Measurements from ENCODE around the gene CADM2. TPM values are rescaled to one million over a fixed set of nuclear protein-coding genes. Genes with fewer than 3 reads are reported as not detected.

The CADM2 gene
- total and polyA plus RNA-seq, 2 experiments from 2014 or later: 13.3 to 47.5 TPM

DNA sequence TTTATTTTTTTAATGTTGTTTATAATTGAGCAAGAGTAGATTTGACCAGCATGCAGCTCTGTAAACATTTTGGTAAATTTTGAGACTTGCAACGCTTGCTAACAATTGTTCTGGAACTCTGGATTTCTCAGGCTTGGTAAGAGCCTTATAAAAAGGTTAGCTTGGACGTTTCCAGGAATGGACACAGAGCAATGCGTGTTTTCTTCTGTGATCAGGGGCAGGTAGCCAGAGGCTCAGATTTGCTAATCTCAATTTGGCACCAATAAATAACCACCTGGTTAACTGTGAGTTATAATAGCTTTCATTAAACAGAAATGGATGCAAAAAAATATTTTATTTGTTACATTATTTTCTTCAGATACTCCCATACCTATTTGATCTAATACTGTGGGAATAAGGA is 39.8 kb downstream of the CADM2 start (continued):
- TF ChIP-seq, protein P1, sequence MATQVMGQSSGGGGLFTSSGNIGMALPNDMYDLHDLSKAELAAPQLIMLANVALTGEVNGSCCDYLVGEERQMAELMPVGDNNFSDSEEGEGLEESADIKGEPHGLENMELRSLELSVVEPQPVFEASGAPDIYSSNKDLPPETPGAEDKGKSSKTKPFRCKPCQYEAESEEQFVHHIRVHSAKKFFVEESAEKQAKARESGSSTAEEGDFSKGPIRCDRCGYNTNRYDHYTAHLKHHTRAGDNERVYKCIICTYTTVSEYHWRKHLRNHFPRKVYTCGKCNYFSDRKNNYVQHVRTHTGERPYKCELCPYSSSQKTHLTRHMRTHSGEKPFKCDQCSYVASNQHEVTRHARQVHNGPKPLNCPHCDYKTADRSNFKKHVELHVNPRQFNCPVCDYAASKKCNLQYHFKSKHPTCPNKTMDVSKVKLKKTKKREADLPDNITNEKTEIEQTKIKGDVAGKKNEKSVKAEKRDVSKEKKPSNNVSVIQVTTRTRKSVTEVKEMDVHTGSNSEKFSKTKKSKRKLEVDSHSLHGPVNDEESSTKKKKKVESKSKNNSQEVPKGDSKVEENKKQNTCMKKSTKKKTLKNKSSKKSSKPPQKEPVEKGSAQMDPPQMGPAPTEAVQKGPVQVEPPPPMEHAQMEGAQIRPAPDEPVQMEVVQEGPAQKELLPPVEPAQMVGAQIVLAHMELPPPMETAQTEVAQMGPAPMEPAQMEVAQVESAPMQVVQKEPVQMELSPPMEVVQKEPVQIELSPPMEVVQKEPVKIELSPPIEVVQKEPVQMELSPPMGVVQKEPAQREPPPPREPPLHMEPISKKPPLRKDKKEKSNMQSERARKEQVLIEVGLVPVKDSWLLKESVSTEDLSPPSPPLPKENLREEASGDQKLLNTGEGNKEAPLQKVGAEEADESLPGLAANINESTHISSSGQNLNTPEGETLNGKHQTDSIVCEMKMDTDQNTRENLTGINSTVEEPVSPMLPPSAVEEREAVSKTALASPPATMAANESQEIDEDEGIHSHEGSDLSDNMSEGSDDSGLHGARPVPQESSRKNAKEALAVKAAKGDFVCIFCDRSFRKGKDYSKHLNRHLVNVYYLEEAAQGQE (IDR thresholded peaks at IDR 0.05; ENCODE audit: unreplicated experiment): no peak

DNA sequence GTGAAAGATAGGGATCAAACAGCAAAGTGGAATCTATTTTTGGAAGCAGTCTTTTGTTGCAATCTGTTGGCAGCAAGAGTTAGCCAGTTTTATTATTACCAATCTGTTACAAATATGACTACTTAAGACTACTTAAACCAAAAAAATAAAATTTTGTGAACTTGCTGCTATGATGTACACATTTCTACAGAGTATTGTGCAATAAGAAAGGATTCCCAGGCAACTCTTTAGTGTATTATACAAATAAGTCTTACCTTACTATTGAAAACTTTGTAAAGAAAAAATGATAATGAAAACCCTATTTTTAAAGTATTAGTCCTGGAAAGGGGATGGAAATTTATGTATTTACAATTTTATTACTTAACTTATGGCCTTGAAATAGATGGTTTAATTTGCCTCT is 44.7 kb downstream of the CADM2 start:
- peaks cover 30% of the 10 kb centered on the region; the same call in 2 of the 3 replicates for H3K4me1 Mint-ChIP-seq
- Histone ChIP-seq H3K4me3 (no peak overlapping the region), H3K27ac (ENCODE audit: low read depth) (no peak overlapping the region), H3K79me2 (replicated peaks; ENCODE audit: insufficient read depth) (no peaks in the 10 kb centered on the region), H3K9me2 (ENCODE audit: insufficient read depth) (no peaks in the 10 kb centered on the region), H2AFZ (no peak overlapping the region), H4K20me1 (replicated peaks; ENCODE audit: insufficient read depth) (no peaks in the 10 kb centered on the region), H3K36me3 (ENCODE audit: insufficient read depth) (no peaks in the 10 kb centered on the region), H3F3A (replicated peaks; ENCODE audit: low read depth) (no peaks in the 10 kb centered on the region), H3K4me1 (ENCODE audit: insufficient read depth) (peaks cover 36% of the 10 kb centered on the region), H3K27me3 (ENCODE audit: insufficient read depth) (no peaks in the 10 kb centered on the region), H3K4me2 (no peak overlapping the region)
- H3K9me3 Mint-ChIP-seq: no peaks in the 10 kb centered on the region
- H3K36me3 Mint-ChIP-seq (ENCODE audit: low read depth): no peaks in the 10 kb centered on the region
- DNase-seq (ENCODE audit: low spot score) (no peak), ATAC-seq (no peak)
- no peak overlapping the region for H3K4me3 Mint-ChIP-seq
- TF ChIP-seq JUNB (IDR thresholded peaks at IDR 0.05; ENCODE audit: unreplicated experiment): no peak
- TF ChIP-seq ZNF331 (CRISPR knock-in tag; IDR thresholded peaks at IDR 0.05; ENCODE audit: low read depth): no peak
- TF ChIP-seq EZH2phosphoT487 (IDR thresholded peaks at IDR 0.05; ENCODE audit: unreplicated experiment): no peak
- no peaks in the 10 kb centered on the region for H3K27me3 Mint-ChIP-seq (ENCODE audit: insufficient read depth, low read depth, poor library complexity)
- H3K27ac Mint-ChIP-seq: no peak overlapping the region

DNA sequence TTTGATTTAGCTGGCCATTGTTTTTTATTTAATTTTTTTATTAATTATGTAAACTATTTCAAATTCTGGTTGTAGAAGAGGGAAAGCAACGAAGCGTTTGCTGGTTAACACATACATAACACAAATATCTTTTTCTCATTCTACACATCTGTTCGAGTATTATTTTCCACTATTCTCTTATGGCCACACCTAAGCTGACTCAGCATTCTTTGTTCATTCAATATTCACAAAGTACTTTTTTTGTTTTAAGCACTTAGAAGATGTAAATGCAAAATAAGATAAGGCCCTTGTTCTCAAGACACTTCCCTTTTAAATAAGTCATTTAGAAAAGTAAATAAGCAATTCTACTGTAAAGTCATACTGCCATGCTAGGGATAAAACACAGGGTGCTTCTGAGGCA is 45.4 kb downstream of the CADM2 start:
- Histone ChIP-seq H3K36me3 (ENCODE audit: insufficient read depth) (no peaks in the 10 kb centered on the region), H3K27me3 (ENCODE audit: insufficient read depth) (no peaks in the 10 kb centered on the region), H4K20me1 (replicated peaks; ENCODE audit: insufficient read depth) (no peaks in the 10 kb centered on the region), H3F3A (replicated peaks; ENCODE audit: low read depth) (no peaks in the 10 kb centered on the region), H3K27ac (ENCODE audit: low read depth) (no peak overlapping the region), H3K9me2 (ENCODE audit: insufficient read depth) (no peaks in the 10 kb centered on the region), H3K4me2 (0 out of 2 replicates have a peak overlapping the region, but pooled peaks have one; percentile 37), H3K79me2 (replicated peaks; ENCODE audit: insufficient read depth) (no peaks in the 10 kb centered on the region), H3K4me3 (no peak overlapping the region), H2AFZ (no peak overlapping the region), H3K4me1 (ENCODE audit: insufficient read depth) (peaks cover 29% of the 10 kb centered on the region)
- DNase-seq (ENCODE audit: low spot score) (no peak), ATAC-seq (no peak)
- Mint-ChIP-seq H3K27me3 (ENCODE audit: insufficient read depth, low read depth, poor library complexity) (no peaks in the 10 kb centered on the region), H3K4me1 (peaks cover 23% of the 10 kb centered on the region; the same call in 2 of the 3 replicates), H3K36me3 (ENCODE audit: low read depth) (no peaks in the 10 kb centered on the region), H3K4me3 (no peak overlapping the region), H3K27ac (peak overlapping the region; percentile 71), H3K9me3 (no peaks in the 10 kb centered on the region)
- TF ChIP-seq EZH2phosphoT487 (IDR thresholded peaks at IDR 0.05; ENCODE audit: unreplicated experiment): no peak
- no peak for TF ChIP-seq ZNF114 (CRISPR knock-in tag; IDR thresholded peaks at IDR 0.05)
- TF ChIP-seq, protein P2, sequence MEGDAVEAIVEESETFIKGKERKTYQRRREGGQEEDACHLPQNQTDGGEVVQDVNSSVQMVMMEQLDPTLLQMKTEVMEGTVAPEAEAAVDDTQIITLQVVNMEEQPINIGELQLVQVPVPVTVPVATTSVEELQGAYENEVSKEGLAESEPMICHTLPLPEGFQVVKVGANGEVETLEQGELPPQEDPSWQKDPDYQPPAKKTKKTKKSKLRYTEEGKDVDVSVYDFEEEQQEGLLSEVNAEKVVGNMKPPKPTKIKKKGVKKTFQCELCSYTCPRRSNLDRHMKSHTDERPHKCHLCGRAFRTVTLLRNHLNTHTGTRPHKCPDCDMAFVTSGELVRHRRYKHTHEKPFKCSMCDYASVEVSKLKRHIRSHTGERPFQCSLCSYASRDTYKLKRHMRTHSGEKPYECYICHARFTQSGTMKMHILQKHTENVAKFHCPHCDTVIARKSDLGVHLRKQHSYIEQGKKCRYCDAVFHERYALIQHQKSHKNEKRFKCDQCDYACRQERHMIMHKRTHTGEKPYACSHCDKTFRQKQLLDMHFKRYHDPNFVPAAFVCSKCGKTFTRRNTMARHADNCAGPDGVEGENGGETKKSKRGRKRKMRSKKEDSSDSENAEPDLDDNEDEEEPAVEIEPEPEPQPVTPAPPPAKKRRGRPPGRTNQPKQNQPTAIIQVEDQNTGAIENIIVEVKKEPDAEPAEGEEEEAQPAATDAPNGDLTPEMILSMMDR (conservative IDR thresholded peaks at IDR 0.05; ENCODE audit: low read depth in 2 of 2): no peak
- TF ChIP-seq CREB1 (CRISPR knock-in tag; IDR thresholded peaks at IDR 0.05; ENCODE audit: low read depth): no peak
- TF ChIP-seq, protein P3, sequence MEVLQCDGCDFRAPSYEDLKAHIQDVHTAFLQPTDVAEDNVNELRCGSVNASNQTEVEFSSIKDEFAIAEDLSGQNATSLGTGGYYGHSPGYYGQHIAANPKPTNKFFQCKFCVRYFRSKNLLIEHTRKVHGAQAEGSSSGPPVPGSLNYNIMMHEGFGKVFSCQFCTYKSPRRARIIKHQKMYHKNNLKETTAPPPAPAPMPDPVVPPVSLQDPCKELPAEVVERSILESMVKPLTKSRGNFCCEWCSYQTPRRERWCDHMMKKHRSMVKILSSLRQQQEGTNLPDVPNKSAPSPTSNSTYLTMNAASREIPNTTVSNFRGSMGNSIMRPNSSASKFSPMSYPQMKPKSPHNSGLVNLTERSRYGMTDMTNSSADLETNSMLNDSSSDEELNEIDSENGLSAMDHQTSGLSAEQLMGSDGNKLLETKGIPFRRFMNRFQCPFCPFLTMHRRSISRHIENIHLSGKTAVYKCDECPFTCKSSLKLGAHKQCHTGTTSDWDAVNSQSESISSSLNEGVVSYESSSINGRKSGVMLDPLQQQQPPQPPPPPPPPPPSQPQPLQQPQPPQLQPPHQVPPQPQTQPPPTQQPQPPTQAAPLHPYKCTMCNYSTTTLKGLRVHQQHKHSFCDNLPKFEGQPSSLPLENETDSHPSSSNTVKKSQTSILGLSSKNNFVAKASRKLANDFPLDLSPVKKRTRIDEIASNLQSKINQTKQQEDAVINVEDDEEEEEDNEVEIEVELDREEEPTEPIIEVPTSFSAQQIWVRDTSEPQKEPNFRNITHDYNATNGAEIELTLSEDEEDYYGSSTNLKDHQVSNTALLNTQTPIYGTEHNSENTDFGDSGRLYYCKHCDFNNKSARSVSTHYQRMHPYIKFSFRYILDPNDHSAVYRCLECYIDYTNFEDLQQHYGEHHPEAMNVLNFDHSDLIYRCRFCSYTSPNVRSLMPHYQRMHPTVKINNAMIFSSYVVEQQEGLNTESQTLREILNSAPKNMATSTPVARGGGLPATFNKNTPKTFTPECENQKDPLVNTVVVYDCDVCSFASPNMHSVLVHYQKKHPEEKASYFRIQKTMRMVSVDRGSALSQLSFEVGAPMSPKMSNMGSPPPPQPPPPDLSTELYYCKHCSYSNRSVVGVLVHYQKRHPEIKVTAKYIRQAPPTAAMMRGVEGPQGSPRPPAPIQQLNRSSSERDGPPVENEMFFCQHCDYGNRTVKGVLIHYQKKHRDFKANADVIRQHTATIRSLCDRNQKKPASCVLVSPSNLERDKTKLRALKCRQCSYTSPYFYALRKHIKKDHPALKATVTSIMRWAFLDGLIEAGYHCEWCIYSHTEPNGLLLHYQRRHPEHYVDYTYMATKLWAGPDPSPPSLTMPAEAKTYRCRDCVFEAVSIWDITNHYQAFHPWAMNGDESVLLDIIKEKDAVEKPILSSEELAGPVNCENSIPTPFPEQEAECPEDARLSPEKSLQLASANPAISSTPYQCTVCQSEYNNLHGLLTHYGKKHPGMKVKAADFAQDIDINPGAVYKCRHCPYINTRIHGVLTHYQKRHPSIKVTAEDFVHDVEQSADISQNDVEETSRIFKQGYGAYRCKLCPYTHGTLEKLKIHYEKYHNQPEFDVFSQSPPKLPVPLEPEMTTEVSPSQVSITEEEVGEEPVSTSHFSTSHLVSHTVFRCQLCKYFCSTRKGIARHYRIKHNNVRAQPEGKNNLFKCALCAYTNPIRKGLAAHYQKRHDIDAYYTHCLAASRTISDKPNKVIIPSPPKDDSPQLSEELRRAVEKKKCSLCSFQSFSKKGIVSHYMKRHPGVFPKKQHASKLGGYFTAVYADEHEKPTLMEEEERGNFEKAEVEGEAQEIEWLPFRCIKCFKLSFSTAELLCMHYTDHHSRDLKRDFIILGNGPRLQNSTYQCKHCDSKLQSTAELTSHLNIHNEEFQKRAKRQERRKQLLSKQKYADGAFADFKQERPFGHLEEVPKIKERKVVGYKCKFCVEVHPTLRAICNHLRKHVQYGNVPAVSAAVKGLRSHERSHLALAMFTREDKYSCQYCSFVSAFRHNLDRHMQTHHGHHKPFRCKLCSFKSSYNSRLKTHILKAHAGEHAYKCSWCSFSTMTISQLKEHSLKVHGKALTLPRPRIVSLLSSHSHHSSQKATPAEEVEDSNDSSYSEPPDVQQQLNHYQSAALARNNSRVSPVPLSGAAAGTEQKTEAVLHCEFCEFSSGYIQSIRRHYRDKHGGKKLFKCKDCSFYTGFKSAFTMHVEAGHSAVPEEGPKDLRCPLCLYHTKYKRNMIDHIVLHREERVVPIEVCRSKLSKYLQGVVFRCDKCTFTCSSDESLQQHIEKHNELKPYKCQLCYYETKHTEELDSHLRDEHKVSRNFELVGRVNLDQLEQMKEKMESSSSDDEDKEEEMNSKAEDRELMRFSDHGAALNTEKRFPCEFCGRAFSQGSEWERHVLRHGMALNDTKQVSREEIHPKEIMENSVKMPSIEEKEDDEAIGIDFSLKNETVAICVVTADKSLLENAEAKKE (CRISPR knock-in tag; IDR thresholded peaks at IDR 0.05): no peak
- TF ChIP-seq JUNB (IDR thresholded peaks at IDR 0.05; ENCODE audit: unreplicated experiment): no peak
- no peak for TF ChIP-seq ZNF331 (CRISPR knock-in tag; IDR thresholded peaks at IDR 0.05; ENCODE audit: low read depth)
- TF ChIP-seq STAT1 (IDR thresholded peaks at IDR 0.05; ENCODE audit: unreplicated experiment): no peak
